Activated T-cell treated with anti-CD3 and anti-CD28 coated beads, Interleukin-2, amount 50 U/mL, for 24 hours (primary cell): ENCODE data around the gene KCNN3.

Experiments
- DNase-seq: peaks from one replicate; pipeline ENCODE4 v3.0.0-alpha.2; 2020
- H3K27ac Mint-ChIP-seq: 2 replicates; pipeline ENCODE4 v1.8.0; 2020; ENCODE audit warnings: mild to moderate bottlenecking, mixed read lengths
- H3K27me3 Mint-ChIP-seq: 2 replicates; pipeline ENCODE4 v1.8.0; 2020; ENCODE audit warnings: mixed read lengths
- H3K36me3 Mint-ChIP-seq: 2 replicates; pipeline ENCODE4 v1.8.0; 2020; ENCODE audit warnings: low read depth, mixed read lengths
- H3K4me1 Mint-ChIP-seq: 2 replicates; pipeline ENCODE4 v1.8.0; 2020; ENCODE audit warnings: low read depth, mixed read lengths
- H3K4me3 Mint-ChIP-seq: 2 replicates; pipeline ENCODE4 v1.8.0; 2020; ENCODE audit warnings: mild to moderate bottlenecking, moderate library complexity, mixed read lengths
- H3K9me3 Mint-ChIP-seq: 2 replicates; pipeline ENCODE4 v1.8.0; 2020; ENCODE audit warnings: mixed read lengths

The KCNN3 gene

DNA sequence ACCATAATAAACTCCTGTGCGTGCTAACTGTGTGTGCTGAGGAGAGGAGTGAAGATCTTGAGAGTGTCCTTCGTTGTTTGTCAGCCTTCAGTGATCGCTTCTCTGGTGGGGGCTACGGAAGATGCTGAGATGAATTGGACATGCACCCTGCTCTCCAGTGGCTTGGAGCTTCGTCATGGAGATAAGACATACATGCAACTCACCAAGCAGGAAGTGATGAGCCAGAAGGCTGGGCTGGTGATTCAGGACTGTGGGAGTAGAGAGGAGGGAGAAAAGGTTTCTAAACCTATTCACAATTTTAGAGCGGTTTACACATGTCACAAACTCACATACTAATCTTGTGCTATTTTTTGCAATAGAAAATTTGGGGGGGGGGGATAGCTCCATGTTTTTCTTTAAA is 133.2 kb downstream of the KCNN3 start:
- Mint-ChIP-seq H3K27ac (peak overlapping the region; percentile 85), H3K27me3 (peaks cover 3% of the 10 kb centered on the region), H3K4me3 (peak overlapping the region; percentile 17), H3K36me3 (no peaks in the 10 kb centered on the region), H3K9me3 (peaks cover 4% of the 10 kb centered on the region), H3K4me1 (peaks cover 46% of the 10 kb centered on the region)
- peak; percentile 64 for DNase-seq

DNA sequence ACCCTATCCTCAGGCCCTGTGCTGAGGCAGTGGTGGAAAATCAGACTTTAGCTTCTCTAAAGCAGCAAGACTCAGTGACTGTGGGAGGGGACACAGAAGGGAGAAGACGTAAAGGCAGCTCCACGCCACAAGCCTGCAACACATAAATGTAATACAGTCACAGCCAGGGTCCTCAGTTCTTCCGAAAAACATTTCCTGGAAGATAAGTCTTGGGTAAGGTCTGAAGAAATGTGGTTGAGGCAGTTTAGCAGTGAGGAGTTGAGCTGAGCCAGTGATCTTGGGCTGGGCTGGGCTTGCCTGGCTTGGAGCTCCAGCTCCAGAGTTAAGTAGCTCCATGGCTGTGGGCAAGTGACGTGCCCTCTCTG is 134.3 kb downstream of the KCNN3 start:
- Mint-ChIP-seq H3K27ac (peak overlapping the region; percentile 60), H3K27me3 (no peaks in the 10 kb centered on the region), H3K36me3 (no peaks in the 10 kb centered on the region), H3K9me3 (no peaks in the 10 kb centered on the region), H3K4me1 (peaks cover 45% of the 10 kb centered on the region), H3K4me3 (no peak overlapping the region)
- no peak for DNase-seq

DNA sequence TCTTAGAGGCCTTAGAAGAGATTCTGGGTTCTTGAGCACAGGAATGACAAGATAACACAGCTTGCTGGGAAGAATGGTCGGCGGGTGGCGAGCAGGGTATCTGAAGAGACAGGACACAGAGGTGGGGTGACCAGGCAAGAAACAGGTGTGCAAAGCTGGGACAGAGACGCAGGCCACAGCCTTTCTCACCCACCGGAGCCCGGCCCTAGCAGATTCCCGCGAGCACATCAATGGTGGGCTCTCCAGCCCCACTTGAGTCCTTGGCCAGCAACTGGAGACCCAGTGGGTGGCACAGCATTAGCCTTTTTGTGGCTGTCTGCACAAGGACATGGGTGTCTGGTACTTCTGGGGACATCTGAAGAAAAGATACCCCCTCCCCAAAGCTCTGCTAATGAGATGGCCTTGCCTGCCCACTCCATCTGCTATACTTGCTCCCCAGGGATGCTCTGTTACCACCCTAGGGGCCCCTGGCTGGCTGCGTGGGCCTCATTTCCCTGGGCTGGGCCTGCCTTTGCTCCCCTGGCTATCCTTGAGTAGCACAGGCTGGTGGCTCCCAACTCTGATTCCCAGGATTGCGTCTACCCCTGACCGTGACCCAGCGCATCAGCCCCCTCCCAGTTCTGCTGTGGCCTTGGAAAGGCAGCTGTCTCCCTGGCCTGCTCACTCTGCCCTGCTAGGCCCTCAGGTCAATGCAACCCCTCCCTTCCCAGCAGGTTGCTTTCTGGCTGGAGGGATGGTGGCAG is 134.8 kb downstream of the KCNN3 start:
- Mint-ChIP-seq H3K36me3 (no peaks in the 10 kb centered on the region), H3K27ac (peak overlapping the region; percentile 60), H3K27me3 (no peaks in the 10 kb centered on the region), H3K4me3 (no peak overlapping the region), H3K4me1 (peaks cover 51% of the 10 kb centered on the region), H3K9me3 (no peaks in the 10 kb centered on the region)
- DNase-seq, result peak; percentile 26

DNA sequence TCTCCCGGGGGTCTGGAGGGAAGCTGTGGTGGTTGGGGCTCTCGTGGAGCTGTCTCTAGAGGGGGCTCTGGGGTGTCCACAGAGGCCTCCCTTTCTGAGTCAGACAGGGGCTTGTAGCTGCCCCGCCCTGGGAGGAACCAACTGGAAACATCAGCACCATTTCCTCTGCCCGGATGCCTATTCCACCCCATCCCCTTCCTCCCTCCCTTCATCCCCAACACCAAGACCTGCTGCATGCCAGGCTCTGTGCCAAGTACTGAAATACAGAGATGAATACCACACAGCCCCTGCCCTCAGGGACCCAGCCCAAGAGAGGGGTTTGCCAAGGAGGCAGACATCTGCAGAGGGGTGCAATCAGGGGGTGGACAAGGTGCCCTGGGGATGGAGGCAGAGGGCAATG is 136.5 kb downstream of the KCNN3 start:
- Mint-ChIP-seq H3K36me3 (no peaks in the 10 kb centered on the region), H3K27me3 (no peaks in the 10 kb centered on the region), H3K9me3 (no peaks in the 10 kb centered on the region), H3K4me3 (no peak overlapping the region), H3K4me1 (peaks cover 54% of the 10 kb centered on the region), H3K27ac (no peak overlapping the region)
- peak; percentile 28 for DNase-seq

DNA sequence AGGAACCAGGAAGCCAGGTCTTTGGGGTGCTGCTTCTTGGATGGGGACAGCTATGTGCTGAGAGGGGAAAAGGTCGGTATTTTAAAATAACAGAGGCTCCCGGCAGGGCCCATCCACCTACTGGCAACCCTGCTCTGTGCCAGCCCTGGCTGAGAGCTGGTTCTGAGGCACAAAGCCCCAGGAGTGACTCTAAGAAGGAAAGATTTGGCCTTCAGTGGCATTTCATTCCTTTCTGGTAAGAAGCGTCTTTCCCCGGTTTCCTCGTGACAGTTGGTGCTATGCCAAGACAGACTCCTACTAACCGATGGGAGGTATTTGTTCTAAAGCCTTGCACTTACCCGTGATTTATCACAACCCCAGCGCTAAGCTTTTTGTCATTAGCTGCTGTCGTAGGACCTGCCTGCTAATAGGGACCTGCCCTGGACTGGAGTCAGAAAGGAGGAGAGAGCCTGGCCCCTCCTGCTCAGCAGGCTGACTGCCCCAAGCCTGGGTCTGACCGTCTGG is 139.0 kb downstream of the KCNN3 start:
- Mint-ChIP-seq H3K4me1 (peaks cover 47% of the 10 kb centered on the region), H3K36me3 (no peaks in the 10 kb centered on the region), H3K27ac (peak overlapping the region; percentile 27), H3K9me3 (no peaks in the 10 kb centered on the region), H3K4me3 (no peak overlapping the region), H3K27me3 (peaks cover 4% of the 10 kb centered on the region)
- no peak for DNase-seq

DNA sequence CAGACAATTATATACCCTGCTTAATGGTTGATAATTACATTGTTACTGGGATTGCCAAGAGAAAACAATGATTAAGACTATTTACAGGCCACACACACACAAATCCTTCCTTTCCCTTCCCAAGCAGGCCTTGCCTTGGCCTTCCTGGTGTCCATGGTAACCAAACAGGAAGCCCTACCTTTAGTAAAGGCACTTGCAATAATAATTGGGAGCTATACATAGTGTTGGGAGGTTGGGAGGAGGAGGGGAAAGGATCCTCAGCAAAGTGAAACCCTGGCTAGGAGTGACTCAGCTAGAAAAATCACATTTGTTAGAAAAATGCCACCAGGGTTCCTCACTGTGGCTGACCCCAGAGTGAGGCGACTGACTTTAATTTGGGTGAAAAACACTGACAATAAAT is 139.8 kb downstream of the KCNN3 start:
- peaks cover 4% of the 10 kb centered on the region for H3K27me3 Mint-ChIP-seq
- H3K27ac Mint-ChIP-seq, result peak overlapping the region; percentile 28
- peaks cover 44% of the 10 kb centered on the region for H3K4me1 Mint-ChIP-seq
- no peak for DNase-seq
- H3K36me3 Mint-ChIP-seq, result no peaks in the 10 kb centered on the region
- H3K4me3 Mint-ChIP-seq, result no peak overlapping the region
- H3K9me3 Mint-ChIP-seq, result no peaks in the 10 kb centered on the region

DNA sequence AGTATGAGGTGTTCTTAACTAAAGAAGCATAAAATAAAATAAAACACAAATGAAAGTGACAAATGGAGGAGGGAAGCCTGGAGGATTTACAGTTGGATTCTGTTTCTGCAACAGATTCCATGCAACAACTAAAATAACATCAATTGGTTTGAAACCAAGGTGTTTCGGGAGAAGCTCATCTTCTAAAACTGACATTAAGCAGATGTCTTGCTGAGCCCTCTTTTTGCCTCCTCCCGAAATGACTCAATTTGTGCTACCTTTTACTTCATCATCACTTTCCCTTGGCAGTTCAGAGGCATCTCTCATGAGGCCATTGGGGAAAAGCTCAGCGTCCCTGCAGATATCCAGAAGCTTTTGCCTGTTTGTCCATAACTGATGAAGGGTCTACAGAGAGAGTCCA is 140.5 kb downstream of the KCNN3 start:
- Mint-ChIP-seq H3K4me3 (no peak overlapping the region), H3K4me1 (peaks cover 44% of the 10 kb centered on the region), H3K27me3 (peaks cover 4% of the 10 kb centered on the region), H3K9me3 (no peaks in the 10 kb centered on the region), H3K36me3 (no peaks in the 10 kb centered on the region), H3K27ac (no peak overlapping the region)
- no peak for DNase-seq

DNA sequence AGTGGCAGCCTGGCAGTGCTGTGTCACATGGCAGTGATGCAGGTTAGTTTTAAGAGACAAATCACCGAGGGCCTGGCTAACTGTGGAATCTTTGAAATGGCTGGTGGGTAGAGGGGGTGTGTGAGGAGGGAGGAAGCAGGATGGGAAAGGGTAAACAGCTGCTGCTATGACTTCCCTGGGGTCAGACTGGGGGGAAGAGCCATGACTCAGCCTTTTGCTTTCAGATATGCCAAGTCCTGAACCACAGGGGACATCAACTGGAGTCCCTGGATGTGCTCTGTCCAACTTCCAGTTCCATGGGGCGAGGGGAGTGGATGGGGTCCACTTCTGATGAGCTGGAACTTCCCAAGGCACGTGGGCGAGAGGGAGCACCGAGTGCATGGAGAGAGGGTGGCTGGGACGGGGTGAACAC is 141.0 kb downstream of the KCNN3 start:
- Mint-ChIP-seq H3K36me3 (no peaks in the 10 kb centered on the region), H3K9me3 (no peaks in the 10 kb centered on the region), H3K27me3 (peaks cover 4% of the 10 kb centered on the region), H3K4me1 (peaks cover 44% of the 10 kb centered on the region), H3K27ac (peak overlapping the region; percentile 50), H3K4me3 (no peak overlapping the region)
- no peak for DNase-seq

DNA sequence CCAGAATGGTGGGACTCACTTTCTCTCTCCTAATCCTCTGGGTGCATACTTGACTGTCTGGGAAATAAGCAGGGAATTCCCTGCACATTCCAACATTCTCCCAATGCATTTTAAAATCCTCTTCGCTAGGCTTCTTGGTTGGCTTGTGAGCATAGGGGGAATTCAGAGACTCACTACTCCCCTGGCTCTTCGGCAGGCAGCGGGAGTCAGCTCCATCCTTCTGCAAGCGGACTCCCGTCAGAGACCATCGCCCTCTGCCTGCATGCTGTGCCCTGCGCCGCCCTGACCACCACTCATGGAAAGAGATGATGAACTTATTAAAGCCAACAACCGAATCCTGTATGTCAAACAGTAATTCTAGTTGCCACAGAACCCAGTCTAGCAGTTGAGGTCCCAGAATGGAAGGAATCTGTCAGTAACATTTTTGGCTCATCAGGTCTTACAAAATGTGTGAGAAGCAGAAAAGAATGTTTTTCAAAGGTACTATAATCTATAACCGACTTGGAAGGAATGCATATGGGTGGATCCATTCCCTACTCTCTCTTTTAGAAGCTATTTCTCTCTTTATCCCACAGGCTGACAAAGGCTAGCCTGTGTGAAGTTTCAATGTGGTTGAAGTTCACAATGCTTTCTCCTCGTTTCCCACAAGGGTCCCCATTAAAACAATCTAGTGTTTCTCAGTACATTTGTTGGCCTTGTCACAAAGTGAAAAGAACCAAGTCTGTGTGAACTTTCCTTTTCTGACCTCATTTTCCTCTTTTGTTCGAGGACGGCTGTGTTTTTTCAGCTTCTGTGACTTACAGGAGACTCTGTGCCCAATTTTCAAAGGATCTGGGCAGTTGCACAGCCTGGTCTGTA is 143.0 kb downstream of the KCNN3 start:
- H3K4me1 Mint-ChIP-seq, result peaks cover 44% of the 10 kb centered on the region
- no peaks in the 10 kb centered on the region for H3K36me3 Mint-ChIP-seq
- no peaks in the 10 kb centered on the region for H3K9me3 Mint-ChIP-seq
- H3K4me3 Mint-ChIP-seq, result no peak overlapping the region
- H3K27me3 Mint-ChIP-seq, result peaks cover 4% of the 10 kb centered on the region
- H3K27ac Mint-ChIP-seq, result no peak overlapping the region
- DNase-seq, result no peak

DNA sequence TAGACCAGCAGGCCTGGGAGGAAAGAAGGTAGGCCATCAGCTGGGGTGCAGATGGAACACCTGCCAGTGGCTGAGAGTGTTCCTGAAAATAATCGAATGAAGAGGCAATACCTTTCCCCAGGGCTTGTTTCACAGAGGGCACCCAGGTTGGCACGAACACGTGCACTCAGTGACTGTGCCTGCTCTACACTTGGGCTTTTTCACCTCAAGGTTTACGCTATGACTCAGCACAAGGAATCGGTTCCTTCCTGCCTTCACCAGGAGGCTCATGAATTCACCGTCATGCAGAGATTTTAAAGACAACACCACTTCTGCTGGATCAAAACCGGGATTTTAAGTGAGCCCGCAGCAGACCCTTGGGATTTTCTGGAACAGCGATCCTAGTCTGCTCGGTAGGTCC is 143.6 kb downstream of the KCNN3 start:
- Mint-ChIP-seq H3K27ac (no peak overlapping the region), H3K27me3 (peaks cover 4% of the 10 kb centered on the region)

DNA sequence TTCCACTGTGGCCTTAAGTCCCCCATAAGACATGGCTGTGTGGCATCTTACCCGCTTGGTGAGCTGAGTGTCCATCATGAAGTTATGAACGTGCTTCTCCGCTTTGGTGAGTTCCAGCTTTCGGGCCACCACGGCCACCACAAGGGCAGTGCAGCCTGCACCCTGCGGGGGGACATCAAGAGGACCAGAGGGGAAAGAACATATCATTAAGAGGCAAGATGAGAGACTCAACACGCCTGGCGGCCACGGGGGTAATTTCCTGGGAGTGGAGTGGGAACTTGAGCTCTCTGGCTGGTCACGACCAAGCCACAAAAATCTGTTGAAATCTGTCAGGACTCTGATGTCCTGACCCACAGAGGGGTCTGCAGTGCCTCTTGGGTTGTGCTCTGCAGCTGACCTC is 144.2 kb downstream of the KCNN3 start:
- no peak overlapping the region for H3K27ac Mint-ChIP-seq
- H3K36me3 Mint-ChIP-seq, result no peaks in the 10 kb centered on the region
- no peak overlapping the region for H3K4me3 Mint-ChIP-seq
- peaks cover 50% of the 10 kb centered on the region for H3K4me1 Mint-ChIP-seq
- H3K9me3 Mint-ChIP-seq, result no peaks in the 10 kb centered on the region
- H3K27me3 Mint-ChIP-seq, result peaks cover 4% of the 10 kb centered on the region
- no peak for DNase-seq

More for the DNA sequence above, 143.6 kb downstream of the KCNN3 start:
- DNase-seq, result no peak
- Mint-ChIP-seq H3K36me3 (no peaks in the 10 kb centered on the region), H3K4me3 (no peak overlapping the region), H3K9me3 (no peaks in the 10 kb centered on the region), H3K4me1 (peaks cover 49% of the 10 kb centered on the region)

DNA sequence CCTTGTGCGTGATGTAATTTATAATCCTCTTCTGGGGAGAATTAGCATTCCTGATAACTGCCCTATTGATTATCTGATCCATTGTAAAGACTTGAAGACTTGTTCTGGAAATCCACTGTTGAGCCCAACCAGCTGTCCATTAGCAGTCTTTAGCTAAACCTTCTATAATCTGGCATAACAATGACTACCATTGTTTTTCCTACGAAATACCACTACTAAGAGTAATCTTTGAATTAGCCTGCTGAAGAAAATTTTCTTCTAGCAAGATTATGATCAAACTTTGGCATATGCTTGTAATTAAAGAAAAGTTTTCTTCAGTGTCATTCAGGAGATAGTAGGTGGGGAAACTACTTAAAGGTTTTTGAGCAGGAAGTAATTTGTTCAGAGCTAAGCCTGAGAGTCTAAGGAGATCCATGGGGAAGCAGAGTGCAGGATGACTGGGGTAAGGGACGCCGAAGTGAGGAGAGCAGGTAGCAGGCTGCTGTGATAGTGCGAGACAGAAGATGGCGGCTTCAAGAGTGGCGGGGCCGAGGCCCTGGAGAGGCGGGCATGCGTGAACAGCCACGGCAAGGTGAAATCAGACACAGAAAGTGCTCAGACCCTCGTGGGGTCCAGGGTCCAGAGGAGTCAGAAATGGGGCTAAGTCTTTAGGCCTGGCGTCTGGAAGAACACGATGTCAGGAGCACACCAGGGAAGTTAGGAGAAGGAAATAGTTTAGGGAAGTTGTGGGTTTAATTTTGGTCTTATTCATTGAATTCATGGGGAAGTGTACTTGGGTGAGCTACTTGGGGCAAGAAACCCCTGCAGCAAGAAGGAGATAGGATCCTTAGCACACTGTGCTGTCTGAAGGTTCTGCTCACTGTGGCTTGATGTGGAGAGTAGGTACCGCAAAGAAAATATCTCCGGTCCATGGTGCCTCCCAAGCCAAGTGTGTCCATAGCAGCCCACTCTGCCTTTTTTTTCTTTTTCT is 149.5 kb downstream of the KCNN3 start:
- H3K9me3 Mint-ChIP-seq, result no peaks in the 10 kb centered on the region
- H3K4me3 Mint-ChIP-seq, result no peak overlapping the region
- peaks cover 27% of the 10 kb centered on the region for H3K4me1 Mint-ChIP-seq
- no peak overlapping the region for H3K27ac Mint-ChIP-seq
- H3K36me3 Mint-ChIP-seq, result no peaks in the 10 kb centered on the region
- no peak for DNase-seq
- no peaks in the 10 kb centered on the region for H3K27me3 Mint-ChIP-seq

DNA sequence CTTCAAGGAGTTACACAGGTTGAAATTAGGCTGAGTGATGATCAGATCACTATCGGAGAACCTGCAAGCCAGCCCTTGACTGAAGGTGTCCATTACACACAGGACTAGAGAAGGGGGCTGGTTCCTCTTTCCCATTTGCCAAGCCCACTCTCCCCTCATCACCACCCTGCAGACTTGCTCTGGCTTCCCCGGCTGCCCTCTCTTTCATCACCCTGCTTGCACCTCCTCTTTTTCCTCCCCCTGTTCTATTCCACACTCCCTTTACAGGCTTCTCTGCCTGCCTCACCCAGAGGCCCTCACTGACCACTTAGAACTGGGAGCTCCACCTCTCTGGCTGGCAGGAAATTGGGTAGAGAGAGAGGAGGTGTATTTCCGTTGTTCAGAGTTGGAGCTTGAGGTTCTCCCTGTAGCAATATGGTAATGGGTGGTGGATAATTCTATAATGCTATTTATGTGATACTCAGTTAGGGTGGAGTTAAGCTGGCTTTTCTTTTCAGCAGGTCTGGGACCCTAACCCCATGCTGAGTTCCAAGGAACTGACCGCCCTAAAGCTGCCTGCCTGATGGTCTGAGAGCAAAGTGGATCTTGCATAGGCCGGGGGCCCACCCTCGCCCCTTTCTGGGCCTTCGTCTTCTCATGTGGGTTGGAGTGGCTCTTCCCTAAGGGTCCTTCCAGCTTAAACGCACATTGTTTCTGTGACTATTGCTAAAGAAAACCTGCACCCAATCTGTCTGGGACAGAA is 150.3 kb downstream of the KCNN3 start:
- H3K4me1 Mint-ChIP-seq, result peaks cover 30% of the 10 kb centered on the region
- no peaks in the 10 kb centered on the region for H3K27me3 Mint-ChIP-seq
- DNase-seq, result no peak
- no peak overlapping the region for H3K4me3 Mint-ChIP-seq
- H3K36me3 Mint-ChIP-seq, result no peaks in the 10 kb centered on the region
- no peak overlapping the region for H3K27ac Mint-ChIP-seq
- no peaks in the 10 kb centered on the region for H3K9me3 Mint-ChIP-seq

DNA sequence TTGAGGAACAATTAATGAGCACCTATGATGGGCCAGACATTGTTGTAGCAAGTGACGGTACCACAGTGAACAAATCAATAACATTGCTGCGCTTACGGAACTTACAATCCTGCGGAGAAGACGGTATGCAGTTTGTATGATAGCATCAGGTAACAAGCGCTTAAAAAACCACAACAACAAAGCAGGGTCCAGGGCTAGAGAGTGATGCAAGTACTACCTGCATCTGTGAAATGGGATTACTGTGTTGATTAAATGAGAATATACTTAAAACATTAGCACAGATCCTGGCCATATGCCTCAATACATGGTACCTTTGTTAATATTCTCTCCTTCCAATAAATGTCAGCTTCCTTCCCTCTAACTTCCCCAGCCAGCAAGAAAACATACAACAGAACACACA is 151.5 kb downstream of the KCNN3 start:
- no peaks in the 10 kb centered on the region for H3K9me3 Mint-ChIP-seq
- no peaks in the 10 kb centered on the region for H3K27me3 Mint-ChIP-seq
- no peak for DNase-seq
- no peaks in the 10 kb centered on the region for H3K36me3 Mint-ChIP-seq
- no peak overlapping the region for H3K4me3 Mint-ChIP-seq
- H3K27ac Mint-ChIP-seq, result no peak overlapping the region
- peaks cover 31% of the 10 kb centered on the region for H3K4me1 Mint-ChIP-seq
